Measurements from ENCODE around the gene KIRREL1. TPM values are rescaled to one million over a fixed set of nuclear protein-coding genes. Genes with fewer than 3 reads are reported as not detected.

KIRREL1 gene
- total RNA-seq, 2 donors from 2014 or later = 19.7 to 21.2 TPM

- no peak for DNase-seq
- ATAC-seq = no peak
- intact Hi-C loops (cut with DNase I) = no loop called here
Measured at GRCh38 chr1:158046715-158047510, 53.5 kb downstream of the KIRREL1 start.

DNA sequence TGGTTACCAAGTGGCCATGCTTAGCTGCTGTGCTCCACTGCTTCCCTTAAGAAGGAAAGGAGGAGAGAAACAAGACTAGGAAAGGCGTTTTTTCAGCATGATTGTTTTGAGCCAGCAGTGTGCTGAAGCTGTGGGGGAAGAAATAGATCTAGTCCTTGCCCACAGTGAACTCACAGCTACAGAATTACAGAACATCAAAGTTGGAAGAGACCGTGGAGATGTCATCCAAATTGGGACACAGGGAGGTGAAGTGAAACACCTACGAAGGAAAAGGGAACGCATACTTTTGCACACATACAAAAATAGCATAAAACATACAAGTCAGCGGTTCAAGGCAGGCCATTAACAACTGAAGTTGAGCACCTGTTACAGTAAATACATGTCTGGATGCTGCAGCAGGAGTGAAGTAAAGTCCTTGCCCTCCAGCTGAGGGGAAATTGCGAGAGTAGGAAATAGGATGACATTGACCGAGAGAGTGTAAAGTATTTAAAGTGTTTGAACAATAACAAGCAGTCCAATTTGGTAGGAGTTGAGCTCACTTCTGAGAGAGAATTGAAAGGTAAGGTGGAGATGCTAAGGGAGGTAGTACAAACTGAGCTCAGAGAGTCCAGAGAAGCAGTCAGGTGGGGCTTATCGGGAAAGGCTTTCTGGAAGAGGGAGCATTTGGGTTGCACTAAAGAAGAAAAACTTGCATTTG lies 55.1 kb downstream of the KIRREL1 start:
- no peak for DNase-seq
- intact Hi-C loops (cut with DNase I) = no loop called here
- ATAC-seq = no peak

DNA sequence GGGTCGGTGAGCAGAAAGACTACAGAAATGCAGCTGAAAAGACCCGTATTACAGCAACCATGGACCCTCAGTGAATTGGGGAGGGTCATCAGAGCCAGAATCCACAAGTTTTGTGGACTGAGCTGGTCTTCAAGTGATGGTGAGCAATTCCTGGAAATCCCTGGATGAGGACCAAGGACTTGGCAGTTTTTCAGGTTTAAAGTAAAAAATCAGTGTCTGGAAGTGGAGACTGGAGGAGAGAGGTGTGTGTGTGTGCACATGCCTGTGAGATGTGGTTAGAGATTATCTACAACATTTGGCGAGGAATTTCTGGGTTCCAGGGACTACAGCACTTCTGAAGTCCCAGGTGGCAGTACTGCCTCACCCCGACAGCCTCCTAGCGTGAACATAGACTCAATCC lies 56.4 kb downstream of the KIRREL1 start:
- intact Hi-C loops (cut with DNase I) = no loop called here
- peak in 1 of 2 donors; percentile 11 for ATAC-seq
- no peak for DNase-seq

GRCh38 chr1:158053276-158053675 lies 59.8 kb downstream of the KIRREL1 start:
- ATAC-seq = no peak
- no peak for DNase-seq
- intact Hi-C loops (cut with DNase I) = no loop called here

- ATAC-seq (no peak), DNase-seq (no peak)
- intact Hi-C loops (cut with DNase I) = no loop called here
Measured at GRCh38 chr1:158054721-158055120, 61.3 kb downstream of the KIRREL1 start.

GRCh38 chr1:158055854-158056253 lies 62.4 kb downstream of the KIRREL1 start:
- intact Hi-C loops (cut with DNase I) = no loop called here
- peak; percentile 36 to 45 for ATAC-seq
- DNase-seq = no peak

GRCh38 chr1:158056498-158056897 lies 63.1 kb downstream of the KIRREL1 start:
- intact Hi-C loops (cut with DNase I) = no loop called here
- ATAC-seq = no peak
- no peak for DNase-seq

GRCh38 chr1:158058237-158058985 lies 65.0 kb downstream of the KIRREL1 start:
- intact Hi-C loops (cut with DNase I) = no loop called here
- DNase-seq (no peak), ATAC-seq (no peak)

DNA sequence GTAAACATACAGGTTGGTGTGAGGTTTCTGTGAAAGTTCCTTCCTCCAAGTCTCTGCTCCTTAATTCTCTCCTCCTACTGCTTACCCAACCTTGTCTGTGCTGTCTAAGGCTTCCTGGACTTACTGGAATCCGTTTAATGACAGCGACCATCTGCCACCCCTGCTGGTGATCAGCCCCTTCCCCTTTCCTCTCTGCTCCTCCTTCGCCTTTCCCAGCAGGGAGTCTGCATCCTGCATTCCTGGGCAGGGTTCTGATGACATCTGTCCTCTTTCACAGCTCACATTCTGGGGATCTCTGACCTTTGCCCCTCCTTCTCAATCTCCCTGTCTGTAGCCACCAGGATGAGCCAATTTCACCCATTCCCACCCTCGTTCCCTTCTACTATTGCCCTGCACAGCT lies 66.5 kb downstream of the KIRREL1 start:
- intact Hi-C loops (cut with DNase I) = no loop called here
- DNase-seq (no peak), ATAC-seq (no peak)

GRCh38 chr1:158062174-158062573 lies 68.7 kb downstream of the KIRREL1 start:
- intact Hi-C loops (cut with DNase I) = no loop called here
- no peak for DNase-seq
- no peak for ATAC-seq

- intact Hi-C loops (cut with DNase I) = no loop called here
- ATAC-seq (peak in 1 of 2 donors; percentile 79), DNase-seq (peak; percentile 34)
Measured at GRCh38 chr1:158067662-158068061, 74.2 kb downstream of the KIRREL1 start.

DNA sequence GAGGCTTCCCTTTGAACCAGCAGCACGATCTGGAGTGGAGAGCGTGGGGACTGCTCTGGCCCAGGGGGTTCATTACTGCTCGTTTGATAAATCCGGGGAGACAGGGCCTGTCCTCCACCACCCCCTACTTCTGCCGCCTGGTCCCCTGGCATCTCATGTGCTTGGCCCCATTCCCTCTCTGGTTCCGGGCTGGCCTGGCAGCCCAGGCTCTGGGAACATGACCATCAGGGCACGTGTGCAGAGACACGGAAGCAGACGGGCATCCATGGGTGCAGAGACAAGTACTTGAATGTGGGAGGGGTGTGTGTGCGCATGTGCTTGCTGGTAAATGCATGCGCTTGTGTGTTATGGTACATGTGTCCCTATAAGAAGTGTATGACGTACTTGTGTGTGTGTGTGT lies 75.5 kb downstream of the KIRREL1 start:
- intact Hi-C loops (cut with DNase I) = no loop called here
- ATAC-seq (peak in 1 of 2 donors; percentile 58), DNase-seq (no peak)

DNA sequence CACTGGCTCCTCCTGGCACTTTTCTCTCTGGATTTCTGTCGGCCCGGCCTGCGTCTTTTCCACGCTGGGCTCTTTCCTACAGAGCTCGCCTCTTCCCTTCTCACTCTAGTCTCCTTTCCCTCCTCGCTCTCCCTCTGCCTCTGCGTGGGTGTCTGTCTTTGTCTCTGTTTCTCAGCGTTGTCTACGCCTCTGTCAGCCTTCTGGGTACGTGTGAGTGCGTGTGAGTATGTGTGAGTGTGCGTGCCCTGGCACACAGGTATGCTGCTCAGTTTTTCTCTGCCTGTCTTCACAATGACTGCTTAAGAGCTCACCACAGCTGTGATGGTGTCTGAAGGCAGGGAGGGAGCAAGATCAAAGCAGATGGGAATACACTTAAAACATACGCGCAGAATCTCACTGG lies 77.7 kb downstream of the KIRREL1 start:
- intact Hi-C loops (cut with DNase I) = no loop called here
- no peak for DNase-seq
- peak in 1 of 2 donors; percentile 14 for ATAC-seq

DNA sequence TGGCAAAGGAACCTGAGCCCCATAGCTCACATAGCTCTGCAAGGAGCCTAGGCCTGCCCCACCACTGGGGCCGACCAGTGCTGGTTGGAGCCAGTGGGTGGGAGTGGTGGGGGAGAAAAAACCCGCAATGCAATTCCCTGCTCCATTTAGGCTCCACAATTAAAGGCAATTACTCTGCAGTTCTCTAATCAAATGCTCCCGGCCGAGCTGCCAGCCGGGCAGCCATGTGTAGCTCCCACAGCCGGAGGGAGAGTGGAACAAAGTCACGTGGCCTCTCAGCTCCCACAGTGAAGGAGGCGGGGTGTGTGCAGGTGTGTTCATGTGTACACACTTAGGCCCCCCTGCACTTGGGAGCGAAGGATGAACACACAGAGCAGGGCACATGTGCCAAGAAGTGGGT lies 81.6 kb downstream of the KIRREL1 start:
- ATAC-seq (peak in 1 of 2 donors; percentile 25), DNase-seq (no peak)
- intact Hi-C loops (cut with DNase I) = no loop called here

GRCh38 chr1:158076441-158076840 lies 83.0 kb downstream of the KIRREL1 start:
- DNase-seq (no peak), ATAC-seq (no peak)
- intact Hi-C loops (cut with DNase I) = no loop called here

DNA sequence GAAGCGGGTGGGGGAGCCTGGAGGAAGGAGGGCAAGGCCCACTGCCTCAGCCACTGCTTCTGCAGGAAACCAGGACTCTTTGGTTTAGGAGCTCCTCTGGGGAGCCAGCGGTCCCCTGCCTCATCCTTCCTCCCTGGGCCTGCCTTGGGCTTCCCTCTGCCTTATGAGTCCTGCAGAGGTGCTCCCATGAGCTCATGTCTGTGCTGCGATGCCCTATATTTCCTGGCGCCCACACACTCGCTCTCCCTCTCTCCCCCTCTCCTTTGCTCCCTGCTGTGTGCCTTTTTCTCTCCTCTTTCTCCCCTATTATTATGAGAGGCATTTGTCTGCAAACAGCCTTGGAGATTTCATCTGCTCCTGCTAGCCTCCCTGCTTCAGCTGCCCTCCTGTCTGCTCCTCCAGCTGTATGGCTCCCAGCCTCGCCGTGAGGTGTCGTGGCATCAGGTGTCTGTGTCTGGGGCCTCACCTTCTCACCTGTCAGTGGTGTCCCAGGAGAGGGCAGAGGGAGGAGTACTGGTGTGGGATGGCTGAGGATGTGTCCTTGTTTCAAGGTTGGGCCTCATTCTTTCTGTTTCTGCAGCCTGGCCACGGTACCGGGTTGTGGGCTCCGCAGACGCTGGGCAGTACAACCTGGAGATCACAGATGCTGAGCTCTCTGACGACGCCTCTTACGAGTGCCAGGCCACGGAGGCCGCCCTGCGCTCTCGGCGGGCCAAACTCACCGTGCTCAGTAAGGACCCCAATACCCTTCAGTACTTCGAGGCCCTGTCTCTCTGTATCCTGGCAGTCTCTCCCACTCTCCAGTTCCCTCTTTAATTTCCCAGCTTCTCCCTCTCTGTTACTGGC lies 84.2 kb downstream of the KIRREL1 start:
- intact Hi-C loops (cut with DNase I) = no loop called here
- ATAC-seq = no peak

DNA sequence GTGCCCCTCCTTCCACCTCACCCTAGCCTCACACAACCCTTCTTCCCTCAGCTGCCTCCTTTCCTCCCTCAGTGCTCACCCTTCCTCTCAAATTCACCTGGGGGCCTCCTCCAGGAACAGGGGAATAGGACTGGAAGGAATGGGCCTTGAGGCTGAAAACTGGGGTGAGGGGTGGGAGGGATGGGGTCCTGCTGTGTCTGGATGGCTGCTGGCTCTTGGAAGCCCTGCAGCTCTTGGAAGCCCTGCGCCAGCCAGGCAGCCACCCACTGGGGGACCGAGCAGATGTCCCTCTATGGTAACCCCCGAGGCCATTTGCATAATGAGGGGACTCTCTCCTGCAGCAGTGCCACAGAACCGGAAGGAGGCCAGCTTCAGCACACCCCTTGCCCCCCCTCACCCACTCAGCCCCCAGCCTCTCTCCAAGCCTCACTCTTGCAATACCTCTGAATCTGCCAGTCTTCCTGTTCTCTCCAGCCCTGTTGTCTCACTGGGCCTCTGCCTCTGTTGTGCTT lies 85.2 kb downstream of the KIRREL1 start:
- intact Hi-C loops (cut with DNase I) = no loop called here
- no peak for DNase-seq
- ATAC-seq = no peak

More for the DNA sequence above, 84.2 kb downstream of the KIRREL1 start:
- DNase-seq = no peak

DNA sequence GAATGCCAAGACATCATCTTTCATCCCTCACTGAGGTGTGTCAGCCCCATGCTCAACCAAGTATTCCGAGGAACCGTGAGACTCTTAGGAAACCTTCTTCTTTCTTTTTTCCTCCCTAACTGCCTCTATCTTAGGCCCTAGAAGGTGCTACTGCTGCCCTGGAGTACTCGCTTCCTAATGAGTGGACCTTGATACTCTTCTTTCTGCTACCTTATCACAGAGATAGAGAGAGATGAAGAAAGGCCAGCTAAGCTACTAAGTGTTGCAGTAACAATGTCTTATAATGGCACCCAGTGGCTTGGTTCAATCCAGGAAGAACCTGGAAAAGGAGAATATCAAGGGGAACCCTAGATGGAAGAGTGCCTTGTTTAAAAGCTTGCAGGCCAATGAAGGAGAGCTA lies 86.6 kb downstream of the KIRREL1 start:
- DNase-seq (no peak), ATAC-seq (no peak)
- intact Hi-C loops (cut with DNase I) = loop anchor here in 1 of 2 donors (10.0 kb wide), 1 partner anchor 45 kb away; no protein-coding TSS in a partner anchor

DNA sequence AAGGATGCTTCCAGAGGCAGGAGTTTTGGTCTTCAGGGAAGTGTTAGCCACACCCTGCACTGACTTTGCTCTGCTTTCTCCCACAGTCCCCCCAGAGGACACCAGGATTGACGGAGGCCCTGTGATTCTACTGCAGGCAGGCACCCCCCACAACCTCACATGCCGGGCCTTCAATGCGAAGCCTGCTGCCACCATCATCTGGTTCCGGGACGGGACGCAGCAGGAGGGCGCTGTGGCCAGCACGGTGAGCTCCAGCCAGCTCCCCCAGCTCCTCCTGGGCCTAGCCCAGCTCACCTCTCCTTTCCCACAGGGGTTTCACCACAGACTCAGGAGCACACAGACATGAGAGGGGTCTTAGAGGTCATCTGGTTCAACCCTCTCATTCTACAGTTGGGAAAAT lies 90.9 kb downstream of the KIRREL1 start:
- no peak for ATAC-seq
- intact Hi-C loops (cut with DNase I) = loop anchor here in 1 of 2 donors (10.0 kb wide), 1 partner anchor 50 kb away; no protein-coding TSS in a partner anchor
- DNase-seq = no peak
